Measurements from ENCODE around the gene OR1I1.

Gene OR1I1, protein sequence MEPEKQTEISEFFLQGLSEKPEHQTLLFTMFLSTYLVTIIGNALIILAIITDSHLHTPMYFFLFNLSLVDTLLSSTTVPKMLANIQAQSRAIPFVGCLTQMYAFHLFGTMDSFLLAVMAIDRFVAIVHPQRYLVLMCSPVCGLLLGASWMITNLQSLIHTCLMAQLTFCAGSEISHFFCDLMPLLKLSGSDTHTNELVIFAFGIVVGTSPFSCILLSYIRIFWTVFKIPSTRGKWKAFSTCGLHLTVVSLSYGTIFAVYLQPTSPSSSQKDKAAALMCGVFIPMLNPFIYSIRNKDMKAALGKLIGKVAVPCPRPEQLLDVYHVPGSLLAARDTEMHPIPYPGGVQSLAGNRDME

DNA sequence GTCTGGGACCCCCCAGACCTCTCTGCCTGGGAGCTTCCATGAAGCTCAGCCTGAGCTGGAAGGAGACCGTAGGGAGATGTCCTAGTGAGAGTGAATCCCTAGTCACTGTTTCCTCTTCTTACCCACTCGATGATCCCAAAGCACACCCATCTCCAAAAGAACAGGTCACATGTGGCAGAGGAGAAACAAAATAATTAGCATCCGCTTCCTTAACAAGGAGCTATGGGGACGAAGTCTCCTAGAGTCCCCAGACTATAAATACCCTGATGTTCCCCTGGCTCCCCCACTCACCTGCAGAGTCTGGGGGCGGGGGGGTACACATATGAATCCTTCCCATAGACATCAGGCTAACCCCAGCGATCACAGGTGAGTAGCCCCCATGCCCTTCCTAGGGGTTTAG is at the start of gene OR1I1:
TSS of gene OR1I1 (plus strand) at position 301 of the 400 bp plus-strand sequence. CDS start 4,855 bp downstream, outside the sequence.
- no peak within 1 kb of the TSS for H3K27ac ChIP-seq
- TF ChIP-seq, protein P1, sequence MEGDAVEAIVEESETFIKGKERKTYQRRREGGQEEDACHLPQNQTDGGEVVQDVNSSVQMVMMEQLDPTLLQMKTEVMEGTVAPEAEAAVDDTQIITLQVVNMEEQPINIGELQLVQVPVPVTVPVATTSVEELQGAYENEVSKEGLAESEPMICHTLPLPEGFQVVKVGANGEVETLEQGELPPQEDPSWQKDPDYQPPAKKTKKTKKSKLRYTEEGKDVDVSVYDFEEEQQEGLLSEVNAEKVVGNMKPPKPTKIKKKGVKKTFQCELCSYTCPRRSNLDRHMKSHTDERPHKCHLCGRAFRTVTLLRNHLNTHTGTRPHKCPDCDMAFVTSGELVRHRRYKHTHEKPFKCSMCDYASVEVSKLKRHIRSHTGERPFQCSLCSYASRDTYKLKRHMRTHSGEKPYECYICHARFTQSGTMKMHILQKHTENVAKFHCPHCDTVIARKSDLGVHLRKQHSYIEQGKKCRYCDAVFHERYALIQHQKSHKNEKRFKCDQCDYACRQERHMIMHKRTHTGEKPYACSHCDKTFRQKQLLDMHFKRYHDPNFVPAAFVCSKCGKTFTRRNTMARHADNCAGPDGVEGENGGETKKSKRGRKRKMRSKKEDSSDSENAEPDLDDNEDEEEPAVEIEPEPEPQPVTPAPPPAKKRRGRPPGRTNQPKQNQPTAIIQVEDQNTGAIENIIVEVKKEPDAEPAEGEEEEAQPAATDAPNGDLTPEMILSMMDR (IDR thresholded peaks at IDR 0.05) = no peak
- H3K4me3 ChIP-seq = no peak within 1 kb of the TSS
- no peak for DNase-seq (ENCODE audit: low spot score)

DNA sequence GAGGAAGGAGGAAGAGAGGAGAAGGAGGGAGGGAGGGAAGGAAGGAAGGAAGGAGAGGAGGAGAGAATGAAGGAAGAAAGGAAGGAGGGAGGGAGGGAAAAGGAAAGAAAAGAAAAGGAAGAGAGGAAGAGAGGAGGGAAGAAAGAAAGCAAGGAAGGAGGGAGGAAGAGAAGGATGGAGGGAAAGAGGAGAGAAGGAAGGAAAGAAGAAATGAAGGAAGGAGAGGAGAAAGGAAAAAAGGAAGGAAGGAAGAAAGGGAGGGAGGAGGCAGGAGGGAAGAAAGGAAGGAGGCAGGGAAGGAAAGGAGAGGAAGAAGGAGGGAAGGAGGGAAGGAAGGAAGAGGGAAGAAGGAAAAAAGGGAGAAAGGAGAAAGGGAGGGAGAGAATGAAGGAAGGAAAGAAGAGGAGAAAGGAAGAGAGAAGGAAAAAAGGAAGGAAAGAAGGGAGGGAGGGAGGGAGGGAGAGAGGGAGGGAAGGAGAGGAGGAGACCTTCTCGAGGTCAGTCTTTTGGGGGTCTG is 46.2 kb upstream of the OR1I1 start:
- H3K27ac ChIP-seq = no peak overlapping the region
- no peak for DNase-seq (ENCODE audit: low spot score)
- TF ChIP-seq, protein P1 (IDR thresholded peaks at IDR 0.05) = no peak
- no peak overlapping the region for H3K4me3 ChIP-seq

DNA sequence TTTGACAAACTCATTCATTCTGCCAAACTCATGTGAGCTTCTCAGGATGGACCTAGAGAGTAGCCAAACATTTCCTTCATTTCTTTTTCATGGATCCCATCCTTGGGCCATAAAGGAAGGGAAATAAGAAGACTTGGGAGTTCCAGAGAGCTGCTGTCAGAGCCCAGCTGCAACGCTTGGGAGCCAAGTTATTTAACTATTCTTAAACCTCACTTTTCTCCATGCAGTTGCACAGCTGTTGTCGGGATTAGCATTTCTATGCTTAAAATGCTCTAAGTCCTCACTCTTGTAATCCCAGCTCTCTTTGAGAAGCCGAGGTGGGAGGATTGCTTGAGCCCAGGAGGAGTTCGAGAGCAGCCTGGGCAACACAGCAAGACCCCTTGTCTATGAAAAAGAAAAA is 44.4 kb upstream of the OR1I1 start:
- TF ChIP-seq, protein P1 (IDR thresholded peaks at IDR 0.05) = no peak
- no peak for DNase-seq (ENCODE audit: low spot score)

DNA sequence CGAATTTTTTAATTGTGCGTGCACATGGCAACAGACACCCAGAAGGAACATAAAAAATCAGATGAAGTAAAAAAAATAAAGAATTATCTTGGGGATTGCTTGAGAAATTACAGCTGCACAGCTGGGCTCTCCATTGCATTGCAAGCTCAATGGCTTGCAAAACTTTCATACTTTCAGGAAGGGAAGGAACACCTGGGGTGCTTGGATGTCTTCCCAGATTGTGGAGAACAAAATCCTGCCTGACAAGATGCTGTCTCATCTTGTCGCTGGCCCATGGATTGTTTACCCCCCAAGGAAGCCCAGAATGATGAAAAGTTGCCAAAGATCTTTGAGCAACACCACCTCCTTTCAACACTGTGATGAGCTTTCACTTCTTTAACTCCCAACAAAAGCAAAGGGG is 43.7 kb upstream of the OR1I1 start:
- TF ChIP-seq, protein P1 (IDR thresholded peaks at IDR 0.05) = no peak
- H3K4me3 ChIP-seq = no peak overlapping the region
- DNase-seq (ENCODE audit: low spot score) = no peak
- H3K27ac ChIP-seq = no peak overlapping the region

More for the DNA sequence above, 44.4 kb upstream of the OR1I1 start:
- Histone ChIP-seq H3K27ac (no peak overlapping the region), H3K4me3 (no peak overlapping the region)

DNA sequence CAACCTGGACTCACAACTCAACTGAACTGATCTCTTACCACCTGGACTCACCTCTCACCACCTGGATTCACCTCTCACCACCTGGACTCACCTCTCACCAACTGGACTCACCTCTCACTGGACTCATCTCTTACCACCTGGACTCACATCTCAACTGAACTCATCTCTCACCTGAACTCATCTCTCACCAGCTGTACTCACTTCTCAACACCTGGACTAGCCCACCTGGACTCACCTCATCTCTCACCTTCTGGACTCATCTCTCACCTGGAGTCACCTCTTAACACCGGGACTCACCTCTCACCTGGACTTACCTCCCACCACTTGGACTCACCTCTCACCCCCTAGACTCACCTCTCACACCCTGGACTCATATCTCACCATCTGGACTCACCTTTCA is 40.0 kb upstream of the OR1I1 start:
- no peak overlapping the region for H3K27ac ChIP-seq
- no peak overlapping the region for H3K4me3 ChIP-seq
- TF ChIP-seq, protein P1 (IDR thresholded peaks at IDR 0.05) = no peak
- no peak for DNase-seq (ENCODE audit: low spot score)

DNA sequence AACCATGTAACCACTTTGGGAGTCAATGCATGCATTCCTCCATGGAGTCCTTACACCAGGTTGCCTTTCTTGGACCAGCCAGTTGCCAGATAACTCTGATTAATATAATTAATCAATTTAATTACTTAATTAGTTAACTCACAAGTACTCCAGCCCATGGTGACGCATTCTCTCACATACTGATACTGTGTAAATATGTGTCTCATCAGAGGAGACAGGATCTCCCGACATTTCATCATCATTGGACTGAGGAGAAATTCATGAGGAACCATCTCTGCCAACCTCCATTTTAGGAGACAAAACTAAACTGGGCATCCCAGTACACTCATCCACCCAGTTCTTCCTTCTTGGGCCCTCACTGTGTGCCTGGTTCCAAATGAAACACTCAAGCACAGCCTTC is 39.2 kb upstream of the OR1I1 start:
- no peak for DNase-seq (ENCODE audit: low spot score)
- no peak overlapping the region for H3K27ac ChIP-seq
- TF ChIP-seq, protein P1 (IDR thresholded peaks at IDR 0.05) = no peak
- H3K4me3 ChIP-seq = no peak overlapping the region

DNA sequence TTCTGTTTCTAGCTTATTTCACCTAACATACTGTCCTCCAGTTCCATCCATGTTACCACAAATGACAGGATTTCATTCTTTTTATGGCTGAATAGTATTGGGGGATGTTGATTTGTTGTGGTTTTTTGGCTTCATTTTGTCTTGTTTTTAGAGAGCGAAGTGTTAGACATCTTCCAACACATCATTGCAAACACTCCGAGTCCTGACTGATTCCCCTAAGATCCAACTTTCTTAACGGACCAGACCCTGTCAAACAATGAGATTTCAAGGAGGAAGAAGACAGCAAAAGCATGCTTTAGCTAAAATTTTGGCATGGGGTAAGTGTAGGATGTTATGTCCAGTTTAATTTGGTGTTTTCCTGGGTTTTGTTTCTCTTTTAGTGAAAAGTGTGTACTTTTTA is 36.5 kb upstream of the OR1I1 start:
- Histone ChIP-seq H3K27ac (no peak overlapping the region), H3K4me3 (no peak overlapping the region)
- TF ChIP-seq, protein P1 (IDR thresholded peaks at IDR 0.05) = no peak
- no peak for DNase-seq (ENCODE audit: low spot score)

All from coronary artery (tissue), 2 donors.